Erythroblast (primary cell): ENCODE results near the gene SLC16A3.

Experiments
- DNase-seq, 2 experiments: peaks; one replicate each; lab custom pipeline; 2025; lab: John Stamatoyannopoulos, UW
- GATA1 ChIP-seq: IDR thresholded peaks from 2 replicates; pipeline ENCODE4 v1.6.1; 2011; ENCODE audit warnings: low read depth, mild to moderate bottlenecking, control low read depth, low read length, moderate library complexity
- POLR2A ChIP-seq: IDR thresholded peaks from 2 replicates; pipeline ENCODE4 v1.6.1; 2011; ENCODE audit warnings: mild to moderate bottlenecking, low read length

The SLC16A3 gene

GRCh38 chr17:82275326-82275725 lies 46.5 kb downstream of the SLC16A3 start:
- no peak for TF ChIP-seq POLR2A
- no peak for TF ChIP-seq GATA1
- DNase-seq, result no peak

GRCh38 chr17:82276938-82277337 lies 48.1 kb downstream of the SLC16A3 start:
- DNase-seq, result no peak
- no peak for TF ChIP-seq GATA1
- no peak for TF ChIP-seq POLR2A

GRCh38 chr17:82277851-82278250 lies 49.0 kb downstream of the SLC16A3 start:
- no peak for TF ChIP-seq GATA1
- TF ChIP-seq POLR2A, result no peak
- DNase-seq, result no peak

- no peak for DNase-seq
- no peak for TF ChIP-seq POLR2A
- TF ChIP-seq GATA1, result no peak
Observed at GRCh38 chr17:82278308-82278707, 49.5 kb downstream of the SLC16A3 start.

GRCh38 chr17:82278786-82279391 lies 50.0 kb downstream of the SLC16A3 start:
- no peak for TF ChIP-seq GATA1
- TF ChIP-seq POLR2A, result no peak
- no peak for DNase-seq

- DNase-seq, result no peak
Observed at GRCh38 chr17:82280537-82280936, 51.7 kb downstream of the SLC16A3 start.

GRCh38 chr17:82281076-82281475 lies 52.2 kb downstream of the SLC16A3 start:
- DNase-seq, result no peak
- no peak for TF ChIP-seq GATA1
- no peak for TF ChIP-seq POLR2A

More at GRCh38 chr17:82280537-82280936, 51.7 kb downstream of the SLC16A3 start:
- TF ChIP-seq POLR2A (no peak), GATA1 (no peak)

- no peak for DNase-seq
- TF ChIP-seq GATA1 (no peak), POLR2A (no peak)
Observed at GRCh38 chr17:82281502-82282238, 52.8 kb downstream of the SLC16A3 start.

GRCh38 chr17:82282239-82283207 lies 53.7 kb downstream of the SLC16A3 start:
- TF ChIP-seq GATA1, result no peak
- TF ChIP-seq POLR2A, result no peak
- no peak for DNase-seq

GRCh38 chr17:82283208-82283749 lies 54.4 kb downstream of the SLC16A3 start:
- DNase-seq, result peak; percentile 31 to 56

GRCh38 chr17:82285141-82285540 lies 56.3 kb downstream of the SLC16A3 start:
- TF ChIP-seq POLR2A (no peak), GATA1 (no peak)
- DNase-seq, result no peak

More at GRCh38 chr17:82283208-82283749, 54.4 kb downstream of the SLC16A3 start:
- TF ChIP-seq POLR2A (no peak), GATA1 (no peak)

- no peak for DNase-seq
- TF ChIP-seq POLR2A (no peak), GATA1 (no peak)
Observed at GRCh38 chr17:82287013-82287867, 58.4 kb downstream of the SLC16A3 start.

GRCh38 chr17:82287868-82288801 lies 59.3 kb downstream of the SLC16A3 start:
- TF ChIP-seq GATA1 (no peak), POLR2A (no peak)
- peak; percentile 59 to 66 for DNase-seq
